Epithelial cell of proximal tubule (primary cell): ENCODE data around the gene APBA3. TPM values are rescaled to one million over a fixed set of nuclear protein-coding genes. Genes with fewer than 3 reads are reported as not detected.
"Not testable (repeated sequence)": the region's sequence is repeated elsewhere in the genome, so short reads cannot be mapped to it uniquely, and the experiment has no call there.

Source experiments
- DNase-seq: peaks from one replicate; pipeline ENCODE4 v3.0.0-alpha.2; 2011; ENCODE audit warnings: low read depth
- H3K4me3 ChIP-seq: 2 replicates; pipeline ENCODE4 v1.5.1; 2011; ENCODE audit warnings: low read depth, mild to moderate bottlenecking, low read length
- CTCF ChIP-seq: conservative IDR thresholded peaks from 2 replicates; pipeline ENCODE4 v1.5.1; 2012; ENCODE audit warnings: low read depth, mild to moderate bottlenecking, low read length
- total RNA-seq: library from RNA; depleted of rRNA; stranded (reverse); fragments of >200 nt; gene quantifications from 2 replicates; pipeline ENCODE4 v1.2.3, GENCODE V29; 2015

The APBA3 gene
- total RNA-seq, 1 donor from 2014 or later: 25.8 TPM

GRCh38 chr19:3762501-3763459, 1.3 kb upstream of the APBA3 start, which contains the start of gene MRPL54:
Gene MRPL54, plus strand, starts transcription at chr19:3762682. Its CDS starts 19 bp downstream, at chr19:3762701.
- peak; percentile 87 for DNase-seq
- peak within 1 kb of the TSS; percentile 100 for H3K4me3 ChIP-seq
- no peak for TF ChIP-seq CTCF

- no peak for TF ChIP-seq CTCF
- no peak for DNase-seq
- peak overlapping the region; percentile 100 for H3K4me3 ChIP-seq
Measured at GRCh38 chr19:3762130-3762473, 610 bp upstream of the APBA3 start.

GRCh38 chr19:3760871-3761361, 576 bp downstream of the APBA3 start:
- no peak for DNase-seq
- no peak for TF ChIP-seq CTCF

GRCh38 chr19:3759482-3760254, 1.8 kb downstream of the APBA3 start:
- H3K4me3 ChIP-seq: no peak overlapping the region
- DNase-seq: no peak
- TF ChIP-seq CTCF: no peak

More at GRCh38 chr19:3760871-3761361, 576 bp downstream of the APBA3 start:
- peak overlapping the region; percentile 100 for H3K4me3 ChIP-seq

DNA sequence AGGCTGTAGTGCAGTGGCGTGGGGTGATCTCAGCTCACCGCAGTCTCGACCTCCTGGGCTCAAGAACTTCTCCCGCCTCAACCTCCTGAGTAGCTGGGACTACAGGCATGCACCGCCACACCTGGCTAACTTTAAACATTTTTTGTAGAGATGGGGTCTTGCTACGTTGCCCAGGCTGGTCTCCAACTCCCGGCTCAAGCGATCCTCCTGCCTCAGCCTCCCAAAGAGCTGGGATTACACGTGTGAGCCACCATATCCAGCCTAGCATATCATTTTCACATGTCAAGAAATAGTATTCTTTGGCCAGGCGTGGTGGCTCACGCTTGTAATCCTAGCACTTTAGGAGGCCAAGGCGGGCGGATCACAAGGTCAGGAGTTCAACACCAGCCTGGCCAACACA, 3.2 kb downstream of the APBA3 start:
- H3K4me3 ChIP-seq, DNase-seq: not testable (repeated sequence)

DNA sequence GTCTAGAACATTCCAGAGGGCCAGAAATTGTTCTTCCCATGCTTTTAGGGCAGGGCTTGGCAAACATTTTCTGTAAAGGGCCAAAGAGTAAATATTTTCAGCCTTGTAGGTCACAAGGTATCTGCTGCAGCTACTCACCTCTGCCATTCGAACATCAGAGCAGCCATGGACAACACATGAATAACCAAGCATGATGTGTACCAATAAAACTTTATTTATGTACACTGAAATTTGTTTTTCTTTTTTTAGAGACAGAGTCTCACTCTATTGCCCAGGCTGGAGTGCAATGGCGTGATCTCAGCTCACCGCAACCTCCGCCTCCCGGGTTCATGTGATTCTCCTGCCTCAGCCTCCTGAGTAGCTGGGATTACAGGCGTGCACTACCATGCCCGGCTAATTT, 3.8 kb downstream of the APBA3 start:
- not testable (repeated sequence) for DNase-seq, H3K4me3 ChIP-seq

- TF ChIP-seq CTCF: no peak
- no peak overlapping the region for H3K4me3 ChIP-seq
- DNase-seq: no peak
Measured at GRCh38 chr19:3753631-3754410, 7.7 kb downstream of the APBA3 start.
